Suprapubic skin (tissue), 3 donors: ENCODE data around the gene SHISA7.

Experiments used
- CTCF ChIP-seq, 2 donors: fragments of 200-600 bp in 1 of 2; fragments of 450-650 bp in 1 of 2; sonication (generic) in 1 of 2; IDR thresholded peaks; one replicate each; pipeline ENCODE4 v1.5.1; 2016 to 2019; ENCODE audit warnings: antibody characterized with exemption in 2 of 2, mild to moderate bottlenecking in 1 of 2, moderate library complexity in 1 of 2
- POLR2A ChIP-seq, 2 donors: fragments of 450-650 bp; IDR thresholded peaks; one replicate each; pipeline ENCODE4 v1.6.1; 2017; ENCODE audit warnings: antibody characterized with exemption in 2 of 2, mild to moderate bottlenecking in 2 of 2, moderate library complexity in 2 of 2

GRCh38 chr19:55437410-55437809 lies 5.7 kb downstream of the SHISA7 start:
- TF ChIP-seq POLR2A (IDR thresholded peaks at IDR 0.05): no peak
- TF ChIP-seq CTCF (IDR thresholded peaks at IDR 0.05): no peak
